ENCODE data around the gene NPHS1.

DNA sequence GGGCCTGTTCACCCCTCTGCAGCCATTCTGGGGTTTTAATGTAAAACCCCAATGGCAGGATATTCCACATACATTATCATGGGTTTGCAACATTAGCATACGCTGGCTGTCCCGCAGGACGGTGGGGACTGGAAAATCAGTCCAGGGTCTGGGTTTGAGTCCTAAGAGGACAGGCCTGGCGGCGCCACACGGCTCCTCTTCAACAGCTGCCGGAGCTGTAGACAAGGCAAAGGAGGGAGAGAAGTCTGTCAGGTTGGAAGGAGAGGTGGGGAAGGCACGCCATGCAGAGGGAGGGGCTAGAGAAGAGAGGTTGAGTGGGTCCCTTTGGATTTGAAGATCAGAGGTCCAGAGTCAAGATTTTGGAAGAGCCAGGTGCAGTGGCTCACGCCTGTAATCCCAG, 36.1 kb upstream of the NPHS1 start:
- TF ChIP-seq, protein P1, sequence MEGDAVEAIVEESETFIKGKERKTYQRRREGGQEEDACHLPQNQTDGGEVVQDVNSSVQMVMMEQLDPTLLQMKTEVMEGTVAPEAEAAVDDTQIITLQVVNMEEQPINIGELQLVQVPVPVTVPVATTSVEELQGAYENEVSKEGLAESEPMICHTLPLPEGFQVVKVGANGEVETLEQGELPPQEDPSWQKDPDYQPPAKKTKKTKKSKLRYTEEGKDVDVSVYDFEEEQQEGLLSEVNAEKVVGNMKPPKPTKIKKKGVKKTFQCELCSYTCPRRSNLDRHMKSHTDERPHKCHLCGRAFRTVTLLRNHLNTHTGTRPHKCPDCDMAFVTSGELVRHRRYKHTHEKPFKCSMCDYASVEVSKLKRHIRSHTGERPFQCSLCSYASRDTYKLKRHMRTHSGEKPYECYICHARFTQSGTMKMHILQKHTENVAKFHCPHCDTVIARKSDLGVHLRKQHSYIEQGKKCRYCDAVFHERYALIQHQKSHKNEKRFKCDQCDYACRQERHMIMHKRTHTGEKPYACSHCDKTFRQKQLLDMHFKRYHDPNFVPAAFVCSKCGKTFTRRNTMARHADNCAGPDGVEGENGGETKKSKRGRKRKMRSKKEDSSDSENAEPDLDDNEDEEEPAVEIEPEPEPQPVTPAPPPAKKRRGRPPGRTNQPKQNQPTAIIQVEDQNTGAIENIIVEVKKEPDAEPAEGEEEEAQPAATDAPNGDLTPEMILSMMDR (IDR thresholded peaks at IDR 0.05): no peak
- TF ChIP-seq, protein P2, sequence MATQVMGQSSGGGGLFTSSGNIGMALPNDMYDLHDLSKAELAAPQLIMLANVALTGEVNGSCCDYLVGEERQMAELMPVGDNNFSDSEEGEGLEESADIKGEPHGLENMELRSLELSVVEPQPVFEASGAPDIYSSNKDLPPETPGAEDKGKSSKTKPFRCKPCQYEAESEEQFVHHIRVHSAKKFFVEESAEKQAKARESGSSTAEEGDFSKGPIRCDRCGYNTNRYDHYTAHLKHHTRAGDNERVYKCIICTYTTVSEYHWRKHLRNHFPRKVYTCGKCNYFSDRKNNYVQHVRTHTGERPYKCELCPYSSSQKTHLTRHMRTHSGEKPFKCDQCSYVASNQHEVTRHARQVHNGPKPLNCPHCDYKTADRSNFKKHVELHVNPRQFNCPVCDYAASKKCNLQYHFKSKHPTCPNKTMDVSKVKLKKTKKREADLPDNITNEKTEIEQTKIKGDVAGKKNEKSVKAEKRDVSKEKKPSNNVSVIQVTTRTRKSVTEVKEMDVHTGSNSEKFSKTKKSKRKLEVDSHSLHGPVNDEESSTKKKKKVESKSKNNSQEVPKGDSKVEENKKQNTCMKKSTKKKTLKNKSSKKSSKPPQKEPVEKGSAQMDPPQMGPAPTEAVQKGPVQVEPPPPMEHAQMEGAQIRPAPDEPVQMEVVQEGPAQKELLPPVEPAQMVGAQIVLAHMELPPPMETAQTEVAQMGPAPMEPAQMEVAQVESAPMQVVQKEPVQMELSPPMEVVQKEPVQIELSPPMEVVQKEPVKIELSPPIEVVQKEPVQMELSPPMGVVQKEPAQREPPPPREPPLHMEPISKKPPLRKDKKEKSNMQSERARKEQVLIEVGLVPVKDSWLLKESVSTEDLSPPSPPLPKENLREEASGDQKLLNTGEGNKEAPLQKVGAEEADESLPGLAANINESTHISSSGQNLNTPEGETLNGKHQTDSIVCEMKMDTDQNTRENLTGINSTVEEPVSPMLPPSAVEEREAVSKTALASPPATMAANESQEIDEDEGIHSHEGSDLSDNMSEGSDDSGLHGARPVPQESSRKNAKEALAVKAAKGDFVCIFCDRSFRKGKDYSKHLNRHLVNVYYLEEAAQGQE (IDR thresholded peaks at IDR 0.05; ENCODE audit: insufficient read depth in 1 of 2, low read depth in 2 of 2, low read length in 1 of 2): no peak
